HG03520 (cell line): Measurements from ENCODE around the gene FGF8.

Experiments used
- ATAC-seq: cut with Tn5 transposase; IDR thresholded peaks from one replicate; pipeline ENCODE4 v1.9.1; 2021; ENCODE audit warnings: mild to moderate bottlenecking, moderate library complexity; ENCODE audit not compliant: unreplicated experiment

The FGF8 gene

DNA sequence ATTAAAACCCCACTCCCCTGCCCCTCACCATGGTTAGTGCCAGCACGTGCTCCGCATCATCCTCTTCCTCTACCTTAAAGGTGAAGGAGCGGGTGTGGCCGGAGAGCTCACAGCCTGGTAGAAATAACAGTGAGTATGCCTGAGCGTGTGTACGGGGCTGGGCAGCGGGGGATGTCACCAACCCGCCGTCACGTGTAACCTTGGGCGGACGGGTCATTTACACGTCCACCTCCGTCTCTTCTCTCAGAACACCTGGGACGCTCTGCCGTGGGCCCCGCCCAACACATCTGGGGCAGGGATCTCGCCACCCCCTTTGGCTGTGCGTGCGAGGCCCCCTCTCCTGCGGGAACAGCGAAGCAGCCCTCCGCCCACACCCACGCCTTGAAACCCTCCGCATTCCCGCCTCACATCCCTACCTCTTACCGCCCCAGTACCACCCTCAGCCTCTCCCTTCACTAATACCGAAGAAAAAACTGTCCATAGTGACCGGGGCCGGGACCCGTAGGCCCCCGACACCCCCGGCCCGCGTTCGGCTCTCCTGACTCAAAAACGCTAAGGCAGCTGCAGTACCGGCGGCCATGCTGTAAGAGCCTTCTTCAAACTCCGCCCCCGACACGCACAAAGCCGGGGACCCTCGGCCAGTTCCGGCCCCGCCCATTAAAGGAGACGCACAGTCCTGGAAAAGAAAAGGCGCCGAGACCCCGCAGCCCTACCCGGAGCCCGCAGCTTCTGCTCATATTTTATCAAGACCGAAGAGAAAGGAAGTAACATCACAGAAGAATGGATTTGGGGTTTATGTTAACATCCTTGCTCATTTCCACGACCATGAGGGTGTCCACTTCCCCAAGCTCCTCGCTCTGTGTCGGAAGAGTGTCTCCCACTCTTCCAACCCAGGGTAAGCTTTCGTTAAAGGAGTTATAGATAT lies 7.2 kb upstream of the FGF8 start, which contains the start of gene NPM3:
Gene NPM3, minus strand, starts transcription at position 636 of the 925 bp plus-strand sequence. Its CDS starts 56 bp downstream, at position 580.
- ATAC-seq = peak; percentile 65

DNA sequence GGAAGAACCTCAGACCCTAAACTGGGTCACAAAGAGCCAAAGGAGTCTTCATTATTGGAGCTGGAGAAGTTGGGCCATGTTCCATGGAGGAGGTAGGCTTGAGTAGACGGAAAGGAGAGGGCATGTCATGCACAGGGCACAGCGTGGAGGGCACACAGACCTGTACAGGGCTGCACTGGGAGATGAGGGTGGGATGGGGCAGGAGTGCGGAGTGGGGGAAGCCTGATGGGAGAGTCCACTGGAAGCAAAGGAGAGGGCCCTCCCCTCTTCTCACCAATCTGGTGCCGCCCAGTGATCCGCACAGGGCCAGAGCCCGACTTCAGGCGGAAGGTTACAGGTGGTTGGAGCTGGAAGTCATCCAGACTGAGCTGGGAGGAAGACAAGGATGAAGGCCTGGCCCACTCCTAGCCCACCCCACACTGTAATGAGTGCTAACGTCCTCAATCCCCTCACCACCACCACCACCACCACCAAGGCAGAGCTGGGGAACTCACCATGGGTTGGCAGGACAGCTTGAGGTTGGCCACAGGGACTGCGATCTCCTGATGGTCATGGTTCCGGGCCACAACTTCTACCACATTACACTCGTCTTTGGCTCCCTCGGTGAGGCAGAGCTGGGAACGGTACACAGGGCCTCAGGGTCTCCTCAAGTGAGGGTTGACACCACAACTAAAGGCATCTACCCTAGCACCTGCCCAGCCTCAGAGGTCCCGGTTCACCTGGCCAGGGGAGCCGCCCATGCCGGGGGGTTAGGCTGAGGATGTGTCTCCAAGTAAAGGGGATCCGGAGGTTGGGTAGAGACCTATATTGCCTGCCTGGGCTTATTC lies 6.3 kb upstream of the FGF8 start:
- ATAC-seq = no peak

DNA sequence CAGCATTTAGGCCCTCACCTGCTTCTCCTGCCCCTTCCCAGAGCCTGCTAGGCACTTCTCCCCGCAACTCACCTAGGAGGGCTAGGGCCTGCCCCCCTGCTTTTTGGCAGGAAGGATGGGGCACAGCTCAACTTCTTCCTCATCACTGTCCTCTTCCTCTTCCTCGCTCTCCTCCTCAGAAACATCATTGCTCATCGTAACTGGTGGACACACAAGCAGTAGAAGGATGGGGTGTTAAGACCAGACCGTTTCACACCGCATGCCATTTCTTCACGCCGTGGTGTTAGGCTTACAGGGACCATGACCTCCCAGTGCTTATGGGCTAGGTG lies 5.7 kb upstream of the FGF8 start:
- ATAC-seq = no peak

GRCh38 chr10:101780818-101781654 lies 5.1 kb upstream of the FGF8 start:
- no peak for ATAC-seq

GRCh38 chr10:101780187-101780817 lies 4.4 kb upstream of the FGF8 start:
- ATAC-seq = no peak

DNA sequence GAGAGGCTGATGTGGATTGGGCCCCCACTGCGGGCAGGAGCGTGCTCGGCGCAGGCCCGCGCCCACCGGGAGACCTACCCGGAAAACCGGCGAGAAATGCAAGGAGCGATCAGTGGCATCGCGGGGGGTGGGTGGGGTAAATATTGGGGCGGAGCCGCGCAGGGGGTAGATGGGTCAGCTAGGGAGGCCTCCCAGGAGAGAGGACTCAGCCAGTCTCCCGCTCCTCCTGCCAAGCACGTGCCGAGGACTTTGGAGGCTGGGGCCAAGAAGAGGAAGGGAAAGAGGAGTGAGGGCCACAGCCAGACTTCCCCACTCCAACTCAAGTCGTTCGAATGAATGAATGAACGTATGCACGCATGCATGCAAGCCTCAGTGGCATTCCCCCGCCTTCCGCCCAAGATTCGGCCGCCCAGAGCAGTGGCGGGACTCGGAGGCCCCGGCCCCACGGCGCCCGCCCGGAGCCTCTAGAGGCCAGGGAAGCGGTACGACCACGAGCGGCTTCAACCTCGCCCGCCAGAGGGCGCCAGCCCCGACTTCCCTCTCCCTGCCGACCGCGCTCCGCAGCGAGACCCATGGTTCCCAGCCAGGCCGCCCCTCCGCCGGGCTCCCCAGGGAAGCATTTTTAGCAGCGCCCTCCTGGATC lies 3.8 kb upstream of the FGF8 start:
- no peak for ATAC-seq

DNA sequence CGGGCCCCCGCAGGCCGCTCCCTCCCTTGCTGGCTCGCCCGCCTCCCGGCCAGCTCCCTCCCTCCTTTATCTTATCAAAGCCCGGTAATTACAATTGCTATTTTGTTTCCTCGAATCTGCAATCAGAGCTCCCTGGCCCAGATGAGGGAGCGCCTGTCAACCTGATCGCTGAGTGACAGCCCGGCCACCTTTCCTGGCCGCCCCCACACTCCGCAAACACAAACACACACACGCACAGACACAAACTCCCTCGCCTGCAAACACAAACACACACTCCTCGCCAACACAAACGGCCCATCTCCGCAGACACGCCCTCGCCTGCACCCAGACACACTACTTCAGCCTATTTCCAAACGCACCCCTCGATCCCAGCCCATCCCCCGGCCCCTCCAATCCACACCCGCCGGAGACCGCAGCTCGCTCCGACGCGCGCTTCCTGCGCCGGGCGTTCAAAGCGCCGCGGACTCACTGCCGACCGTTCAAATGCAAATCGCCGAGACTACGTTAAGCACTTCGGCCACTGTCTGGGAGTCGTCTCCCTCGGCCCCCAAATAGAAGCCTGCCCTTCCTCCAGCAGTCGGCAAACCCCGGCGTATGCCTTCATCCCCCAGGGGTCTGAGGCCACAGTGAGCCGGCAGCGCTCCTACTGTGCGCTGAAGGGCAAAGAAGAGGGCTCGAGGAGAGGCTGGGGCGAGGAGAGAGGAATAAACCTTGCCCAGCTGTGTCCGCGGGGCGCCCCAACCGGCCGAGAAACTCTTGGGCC lies 3.0 kb upstream of the FGF8 start:
- no peak for ATAC-seq

DNA sequence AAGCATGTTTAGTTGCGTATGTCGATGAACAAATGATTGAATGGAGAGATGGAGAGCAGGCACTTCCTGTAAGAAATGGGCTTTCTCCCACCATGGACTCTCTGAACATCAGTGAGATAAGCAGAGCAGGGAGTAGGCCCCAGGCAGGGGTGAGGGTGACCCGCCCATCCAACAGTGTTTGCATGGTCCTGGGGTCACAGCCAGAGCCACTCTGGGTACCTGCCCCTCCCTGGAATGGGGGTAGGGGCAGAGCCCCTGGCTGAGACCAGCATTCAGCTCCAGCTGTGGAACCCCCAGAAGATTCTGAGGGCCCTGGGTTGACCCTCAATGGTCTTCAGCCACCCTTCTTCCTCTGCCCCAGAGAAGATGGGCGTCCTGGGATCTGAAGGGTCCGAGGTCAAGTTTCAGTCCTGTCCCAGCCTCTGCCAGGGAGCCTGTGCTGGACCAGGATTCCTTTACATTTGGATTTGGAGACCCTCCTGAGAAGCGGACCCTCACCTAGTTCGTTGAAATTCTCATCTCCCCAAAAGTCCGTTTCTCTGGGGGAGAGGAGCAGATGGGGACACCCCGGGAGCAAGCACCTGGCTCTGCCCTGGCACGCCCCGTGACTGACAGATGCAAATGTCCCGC lies 2.4 kb upstream of the FGF8 start:
- no peak for ATAC-seq

DNA sequence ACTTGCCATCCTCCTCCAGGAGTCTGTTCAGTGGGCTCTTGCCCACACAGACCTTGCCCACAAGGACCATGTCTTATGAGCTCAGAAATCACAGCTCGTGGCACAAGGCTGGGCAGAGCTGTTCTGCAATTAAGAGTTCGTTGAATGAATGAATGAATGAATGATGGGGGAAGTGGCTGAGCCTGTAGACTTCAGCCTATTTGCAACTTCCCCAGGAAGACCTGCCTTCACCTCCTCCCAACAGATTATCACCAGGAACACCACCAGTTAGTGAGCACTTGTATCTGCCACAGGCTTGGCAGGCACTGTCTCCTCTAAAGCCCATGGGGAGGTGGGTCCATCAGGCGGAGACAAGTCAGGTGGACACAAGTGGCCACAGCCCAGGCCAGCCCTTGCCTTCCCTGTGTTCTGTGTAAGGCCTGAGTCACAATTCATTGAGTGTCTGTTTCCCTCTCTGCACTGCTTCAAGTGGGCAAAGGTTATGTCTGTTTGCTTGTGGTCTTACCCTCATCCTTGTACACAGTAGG lies 1.8 kb upstream of the FGF8 start:
- no peak for ATAC-seq

- ATAC-seq = no peak
Observed at GRCh38 chr10:101776161-101776817, 375 bp upstream of the FGF8 start.

DNA sequence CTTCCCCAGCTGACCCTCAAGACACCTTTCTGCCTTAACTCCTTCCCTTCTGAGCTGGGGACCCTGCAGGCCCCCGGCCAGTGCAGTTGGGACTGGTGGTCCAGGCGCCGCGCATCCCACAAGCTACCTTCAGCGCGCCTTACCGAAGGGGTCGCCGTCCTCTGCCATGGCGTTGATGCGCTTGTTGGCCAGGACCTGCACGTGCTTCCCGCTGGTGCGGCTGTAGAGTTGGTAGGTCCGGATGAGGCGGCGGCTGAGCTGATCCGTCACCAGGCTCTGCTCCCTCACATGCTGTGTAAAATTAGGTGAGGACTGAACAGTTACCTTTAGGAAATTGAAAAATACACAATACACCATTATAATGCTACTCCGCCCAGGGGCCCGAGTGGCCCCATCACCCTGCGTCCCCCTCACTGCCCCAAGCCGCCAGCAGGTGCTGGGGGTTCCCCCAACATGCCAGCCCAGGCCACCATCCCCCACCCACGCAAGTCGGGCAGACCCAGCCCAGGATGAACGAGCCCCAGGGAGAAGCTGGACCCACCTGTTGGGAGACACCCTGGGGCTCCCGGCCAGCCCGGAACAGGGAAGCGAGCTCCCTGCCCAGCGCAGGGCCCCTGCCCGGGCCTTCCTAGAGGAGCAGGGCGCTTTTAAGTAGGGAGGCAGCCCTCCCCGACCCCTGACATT lies 1.2 kb downstream of the FGF8 start:
- ATAC-seq = no peak

- no peak for ATAC-seq
Observed at GRCh38 chr10:101773923-101774588, 1.9 kb downstream of the FGF8 start.

- no peak for ATAC-seq
Observed at GRCh38 chr10:101772895-101773761, 2.8 kb downstream of the FGF8 start.

DNA sequence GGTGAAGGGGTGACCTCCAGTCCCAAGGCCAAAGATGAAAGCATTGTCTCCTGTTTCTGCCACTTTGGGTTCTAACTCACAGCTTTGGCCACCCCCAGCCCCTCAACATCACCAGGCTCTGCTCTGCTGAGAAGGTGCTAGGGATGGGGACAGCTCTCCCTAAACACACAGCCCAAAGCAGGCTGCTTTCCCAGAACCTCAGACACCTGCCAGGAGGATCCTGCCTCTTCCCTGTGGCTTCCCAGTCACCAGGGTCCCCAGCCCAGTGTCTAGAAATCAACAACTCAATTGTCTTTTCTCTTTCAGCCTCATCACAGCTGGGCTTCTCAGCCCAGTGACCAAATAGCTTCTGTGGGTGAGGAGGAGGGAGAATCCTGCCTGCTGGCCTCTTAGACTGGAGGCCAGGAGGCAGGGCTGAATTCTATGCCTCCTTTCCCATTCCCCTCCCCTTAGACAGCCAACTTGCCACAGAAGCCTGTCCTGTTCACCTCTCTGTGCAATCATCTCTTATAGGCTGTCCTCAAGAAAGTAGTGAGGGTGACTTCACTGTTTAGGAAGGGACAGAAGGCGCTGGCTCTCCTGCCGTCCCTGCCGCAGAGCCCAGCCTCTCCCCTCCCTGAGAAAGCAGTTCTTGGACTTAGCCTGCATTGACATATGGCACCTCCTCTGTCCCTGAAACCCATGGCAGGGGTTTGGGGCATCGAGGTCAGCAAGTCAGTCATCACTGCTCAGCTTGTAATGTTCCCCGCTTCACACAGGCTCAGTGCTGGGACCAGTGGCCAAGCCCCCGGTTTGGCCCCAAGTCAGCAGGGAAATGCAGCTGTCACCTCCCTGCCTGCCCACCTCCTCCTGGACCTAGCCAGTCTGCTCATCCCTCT lies 3.7 kb downstream of the FGF8 start:
- no peak for ATAC-seq

- no peak for ATAC-seq
Observed at GRCh38 chr10:101771380-101771779, 4.5 kb downstream of the FGF8 start.
